HCT116 (cell line): ENCODE results near the gene SMYD3.
A peak's percentile ranks its signal among the peaks of the same experiment; 100 is the strongest.

Source experiments
- EGR1 ChIP-seq: IDR thresholded peaks from 2 replicates; pipeline ENCODE4 v1.6.1; 2012; ENCODE audit warnings: low read depth
- ELF1 ChIP-seq: IDR thresholded peaks from 2 replicates; pipeline ENCODE4 v1.6.1; 2012; ENCODE audit warnings: low read depth, borderline replicate concordance
- EZH2 ChIP-seq: fragments of 200-600 bp; sonication (generic); IDR thresholded peaks from 2 replicates; pipeline ENCODE4 v1.6.1; 2017; ENCODE audit warnings: antibody characterized with exemption, mixed run types
- EZH2phosphoT487 ChIP-seq: fragments of 200-600 bp; IDR thresholded peaks from 2 replicates; pipeline ENCODE4 v1.6.1; 2018; ENCODE audit warnings: antibody characterized with exemption, borderline replicate concordance
- FOSL1 ChIP-seq: IDR thresholded peaks from 2 replicates; pipeline ENCODE4 v1.6.1; 2012; ENCODE audit warnings: low read depth
- JUND ChIP-seq: IDR thresholded peaks from 2 replicates; pipeline ENCODE4 v1.6.1; 2012
- POLR2A ChIP-seq: IDR thresholded peaks from 2 replicates; pipeline ENCODE4 v1.7.0; 2011; ENCODE audit warnings: borderline replicate concordance; ENCODE audit not compliant: insufficient read depth, insufficient read length; ENCODE audit errors: extremely low read depth
- POLR2AphosphoS5 ChIP-seq: IDR thresholded peaks from 2 replicates; pipeline ENCODE4 v1.6.1; 2011; ENCODE audit warnings: mild to moderate bottlenecking, low read depth, low read length, moderate library complexity
- YY1 ChIP-seq: IDR thresholded peaks from 2 replicates; pipeline ENCODE4 v1.6.1; 2011; ENCODE audit warnings: low read length, low read depth, moderate library complexity, mild to moderate bottlenecking; ENCODE audit not compliant: insufficient replicate concordance; ENCODE audit errors: extremely low read depth
- TF ChIP-seq, protein P1 (sequence below), 3 experiments: fragments of 200-600 bp in 1 of 3; sonication (generic) in 1 of 3; IDR thresholded peaks in 2 of 3; conservative IDR thresholded peaks in 1 of 3; 2 replicates each; pipeline ENCODE4 v1.5.1; 2012 to 2017; ENCODE audit warnings: low read depth in 2 of 3, low read length in 2 of 3, antibody characterized with exemption in 1 of 3, borderline replicate concordance in 1 of 3, control low read depth in 1 of 3, mild to moderate bottlenecking in 1 of 3, mixed read lengths in 1 of 3, mixed run types in 1 of 3, moderate library complexity in 1 of 3; ENCODE audit not compliant: insufficient read depth in 1 of 3
- TF ChIP-seq, protein P2 (sequence below): IDR thresholded peaks from 2 replicates; pipeline ENCODE4 v1.6.1; 2012; ENCODE audit warnings: low read depth

DNA sequence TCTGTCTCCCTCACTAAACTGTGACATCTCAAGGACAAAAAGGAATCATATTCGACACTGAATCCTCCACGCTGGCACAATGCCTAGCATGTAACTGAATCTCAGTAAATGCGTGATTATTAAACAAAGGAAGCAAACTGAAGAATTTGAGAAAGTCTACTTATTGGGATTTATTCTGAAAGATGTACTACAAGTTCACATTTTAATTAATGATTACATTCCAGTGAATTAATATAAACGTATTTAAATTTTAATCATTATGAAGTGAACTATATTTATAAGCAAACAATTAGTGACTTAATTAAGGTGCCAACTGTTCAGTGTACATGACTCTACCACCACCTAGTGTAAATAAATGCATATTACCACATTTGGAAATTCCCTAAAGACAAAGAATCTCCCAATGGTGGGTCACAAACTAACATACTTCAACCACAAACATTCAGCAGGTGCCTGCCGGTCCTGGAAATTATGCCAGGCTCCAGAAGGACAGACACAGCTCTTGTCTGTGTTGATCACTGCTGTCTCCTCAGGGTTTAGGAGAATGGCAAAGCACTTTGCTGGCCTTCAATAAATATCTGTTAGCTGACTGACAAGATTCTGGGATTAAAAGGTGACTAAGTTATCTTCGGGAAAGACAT, 56.3 kb downstream of the SMYD3 start:
- TF ChIP-seq EZH2phosphoT487: no peak
- TF ChIP-seq POLR2A: no peak
- TF ChIP-seq JUND: no peak
- TF ChIP-seq YY1: no peak
- TF ChIP-seq FOSL1: no peak
- TF ChIP-seq, protein P1, sequence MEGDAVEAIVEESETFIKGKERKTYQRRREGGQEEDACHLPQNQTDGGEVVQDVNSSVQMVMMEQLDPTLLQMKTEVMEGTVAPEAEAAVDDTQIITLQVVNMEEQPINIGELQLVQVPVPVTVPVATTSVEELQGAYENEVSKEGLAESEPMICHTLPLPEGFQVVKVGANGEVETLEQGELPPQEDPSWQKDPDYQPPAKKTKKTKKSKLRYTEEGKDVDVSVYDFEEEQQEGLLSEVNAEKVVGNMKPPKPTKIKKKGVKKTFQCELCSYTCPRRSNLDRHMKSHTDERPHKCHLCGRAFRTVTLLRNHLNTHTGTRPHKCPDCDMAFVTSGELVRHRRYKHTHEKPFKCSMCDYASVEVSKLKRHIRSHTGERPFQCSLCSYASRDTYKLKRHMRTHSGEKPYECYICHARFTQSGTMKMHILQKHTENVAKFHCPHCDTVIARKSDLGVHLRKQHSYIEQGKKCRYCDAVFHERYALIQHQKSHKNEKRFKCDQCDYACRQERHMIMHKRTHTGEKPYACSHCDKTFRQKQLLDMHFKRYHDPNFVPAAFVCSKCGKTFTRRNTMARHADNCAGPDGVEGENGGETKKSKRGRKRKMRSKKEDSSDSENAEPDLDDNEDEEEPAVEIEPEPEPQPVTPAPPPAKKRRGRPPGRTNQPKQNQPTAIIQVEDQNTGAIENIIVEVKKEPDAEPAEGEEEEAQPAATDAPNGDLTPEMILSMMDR (IDR thresholded peaks at IDR 0.05 in 2 of 3, conservative IDR thresholded peaks at IDR 0.05 in 1 of 3; ENCODE audit: borderline replicate concordance in 1 of 3, insufficient read depth in 1 of 3, low read depth in 2 of 3, low read length in 2 of 3): peak; percentile 48 to 65 (median 61); a peak in 4 of 6 replicates
- TF ChIP-seq POLR2AphosphoS5: no peak
- no peak for TF ChIP-seq EZH2
- no peak for TF ChIP-seq EGR1
- TF ChIP-seq ELF1: no peak
- TF ChIP-seq, protein P2, sequence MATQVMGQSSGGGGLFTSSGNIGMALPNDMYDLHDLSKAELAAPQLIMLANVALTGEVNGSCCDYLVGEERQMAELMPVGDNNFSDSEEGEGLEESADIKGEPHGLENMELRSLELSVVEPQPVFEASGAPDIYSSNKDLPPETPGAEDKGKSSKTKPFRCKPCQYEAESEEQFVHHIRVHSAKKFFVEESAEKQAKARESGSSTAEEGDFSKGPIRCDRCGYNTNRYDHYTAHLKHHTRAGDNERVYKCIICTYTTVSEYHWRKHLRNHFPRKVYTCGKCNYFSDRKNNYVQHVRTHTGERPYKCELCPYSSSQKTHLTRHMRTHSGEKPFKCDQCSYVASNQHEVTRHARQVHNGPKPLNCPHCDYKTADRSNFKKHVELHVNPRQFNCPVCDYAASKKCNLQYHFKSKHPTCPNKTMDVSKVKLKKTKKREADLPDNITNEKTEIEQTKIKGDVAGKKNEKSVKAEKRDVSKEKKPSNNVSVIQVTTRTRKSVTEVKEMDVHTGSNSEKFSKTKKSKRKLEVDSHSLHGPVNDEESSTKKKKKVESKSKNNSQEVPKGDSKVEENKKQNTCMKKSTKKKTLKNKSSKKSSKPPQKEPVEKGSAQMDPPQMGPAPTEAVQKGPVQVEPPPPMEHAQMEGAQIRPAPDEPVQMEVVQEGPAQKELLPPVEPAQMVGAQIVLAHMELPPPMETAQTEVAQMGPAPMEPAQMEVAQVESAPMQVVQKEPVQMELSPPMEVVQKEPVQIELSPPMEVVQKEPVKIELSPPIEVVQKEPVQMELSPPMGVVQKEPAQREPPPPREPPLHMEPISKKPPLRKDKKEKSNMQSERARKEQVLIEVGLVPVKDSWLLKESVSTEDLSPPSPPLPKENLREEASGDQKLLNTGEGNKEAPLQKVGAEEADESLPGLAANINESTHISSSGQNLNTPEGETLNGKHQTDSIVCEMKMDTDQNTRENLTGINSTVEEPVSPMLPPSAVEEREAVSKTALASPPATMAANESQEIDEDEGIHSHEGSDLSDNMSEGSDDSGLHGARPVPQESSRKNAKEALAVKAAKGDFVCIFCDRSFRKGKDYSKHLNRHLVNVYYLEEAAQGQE: no peak
